GM12801 (cell line): ENCODE results near the gene RNF144A.

ENCODE experiments used
- CTCF ChIP-seq: IDR thresholded peaks from one replicate; pipeline ENCODE4 v1.5.1; 2011; ENCODE audit warnings: control low read depth; ENCODE audit not compliant: insufficient read length; ENCODE audit errors: extremely low read depth

RNF144A gene

GRCh38 chr2:6946722-6947121 lies 29.5 kb downstream of the RNF144A start:
- no peak for TF ChIP-seq CTCF

GRCh38 chr2:6947929-6948676 lies 30.9 kb downstream of the RNF144A start:
- TF ChIP-seq CTCF = no peak

DNA sequence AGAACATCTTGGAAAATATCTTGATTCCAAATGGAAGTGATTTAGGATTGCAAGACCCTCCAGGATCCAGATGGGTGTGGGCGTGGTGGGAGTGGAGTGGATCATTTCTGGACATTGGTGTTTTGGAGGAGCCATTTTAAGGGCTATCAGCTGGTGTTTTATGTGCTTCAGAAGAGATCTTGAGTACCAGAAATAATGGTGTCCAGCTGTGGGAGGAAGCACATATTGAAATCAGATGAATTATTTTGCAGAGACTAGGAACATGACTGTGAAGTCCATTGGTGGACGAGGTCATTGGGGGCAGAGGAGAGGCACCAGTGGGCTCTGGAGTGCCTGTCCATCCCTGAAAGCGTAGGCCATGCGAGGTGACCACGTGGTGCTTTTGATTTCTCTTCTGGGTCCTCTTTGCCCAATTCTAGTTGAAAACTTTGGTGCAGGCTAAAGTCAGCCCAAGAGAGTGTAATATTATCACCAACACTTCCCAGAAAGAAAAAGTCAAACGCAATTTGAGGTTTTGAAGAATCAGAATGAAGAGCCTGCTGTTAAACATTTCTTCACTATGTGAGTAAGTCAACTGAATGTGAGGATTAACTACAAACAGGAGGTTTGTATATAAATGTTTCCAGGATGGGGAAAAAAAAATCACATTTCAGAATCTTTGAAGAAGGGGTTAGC lies 31.6 kb downstream of the RNF144A start:
- TF ChIP-seq CTCF = no peak

DNA sequence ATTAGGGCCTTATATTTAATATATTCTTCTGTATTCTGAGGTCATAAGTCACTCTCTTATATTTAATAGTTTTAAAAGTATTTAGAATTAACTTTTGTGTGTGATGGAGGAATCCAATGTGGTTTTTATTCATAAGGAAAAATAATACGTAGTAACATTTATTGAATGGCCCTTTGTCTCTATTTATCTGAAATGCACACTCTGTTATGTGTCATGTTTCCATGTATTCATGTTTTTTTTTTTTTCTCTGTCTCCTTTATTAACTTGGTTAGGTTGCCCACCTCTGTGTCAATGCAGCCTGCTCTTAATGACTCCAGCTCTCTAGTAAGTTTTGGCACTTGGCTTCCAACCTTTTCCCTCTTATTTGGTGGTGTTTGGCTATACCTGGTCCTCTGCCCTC lies 33.8 kb downstream of the RNF144A start:
- no peak for TF ChIP-seq CTCF

DNA sequence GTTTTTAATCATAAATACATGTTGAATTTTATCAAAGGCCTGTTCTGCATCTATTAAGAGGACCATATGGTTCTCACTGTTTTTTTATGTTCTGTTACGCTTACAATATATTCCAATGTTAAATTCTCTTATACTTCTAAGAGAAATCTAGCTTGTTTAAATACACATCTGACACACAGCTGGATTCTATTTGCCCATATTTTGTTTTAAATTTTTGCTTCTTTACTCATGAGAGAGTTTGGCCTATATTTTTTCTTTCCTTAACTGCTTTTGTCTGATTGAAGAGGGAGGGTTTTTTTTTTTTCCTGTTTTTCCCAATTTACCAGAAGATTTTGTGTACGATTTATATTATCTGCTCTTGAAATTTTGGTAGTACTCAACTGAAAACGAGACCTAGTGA lies 34.9 kb downstream of the RNF144A start:
- TF ChIP-seq CTCF = no peak

GRCh38 chr2:6954586-6954985 lies 37.4 kb downstream of the RNF144A start:
- no peak for TF ChIP-seq CTCF

DNA sequence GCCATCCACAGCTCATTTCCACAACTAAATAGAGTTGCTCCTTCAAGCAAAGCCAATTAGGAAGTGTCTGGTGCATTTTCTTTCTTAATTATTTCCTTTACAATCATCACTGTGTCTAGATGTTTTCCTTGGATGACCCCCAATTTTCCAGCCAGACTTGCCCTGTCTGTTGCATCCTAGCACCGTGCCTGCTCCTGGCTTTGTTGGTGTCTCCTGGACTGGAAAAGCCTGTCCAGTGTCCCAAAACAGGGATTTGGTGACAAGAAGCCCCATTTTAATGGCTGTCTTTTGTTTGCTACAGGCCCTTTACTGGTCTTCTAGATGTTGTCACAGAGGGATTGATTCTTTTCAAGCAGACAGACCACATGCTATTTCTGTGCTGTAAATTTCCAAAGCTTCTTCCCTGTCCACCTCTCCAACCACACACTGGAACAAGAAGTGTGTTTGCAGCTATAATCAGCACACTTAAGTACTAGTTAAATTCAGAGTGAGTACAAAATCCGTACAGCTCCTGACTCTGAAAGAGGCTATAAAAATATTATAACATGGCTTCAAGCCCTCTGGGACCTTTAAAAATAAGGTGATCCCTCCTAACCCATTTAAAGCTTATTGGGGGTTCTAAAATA lies 38.4 kb downstream of the RNF144A start:
- TF ChIP-seq CTCF = no peak
